Measurements from ENCODE around the gene GPATCH4. TPM values are rescaled to one million over a fixed set of nuclear protein-coding genes. Genes with fewer than 3 reads are reported as not detected.
"Not testable (repeated sequence)": the region's sequence is repeated elsewhere in the genome, so short reads cannot be mapped to it uniquely, and the experiment has no call there.

GPATCH4 gene
- total RNA-seq, 2 experiments from 2014 or later: 109 to 113 TPM

GRCh38 chr1:156608981-156609380 lies 7.7 kb upstream of the GPATCH4 start:
- CTCF ChIA-PET: interaction anchor here (0.7 to 1.8 kb wide), 22 partner anchors 8 to 223 kb away, joined by 3 to 19 read pairs (median 4); partner anchors contain the start of gene NAXE
- POLR2A ChIA-PET: interaction anchor here (0.6 kb wide), 1 partner anchor 120 kb away, joined by 3 read pairs; the partner anchor contains the start of gene ISG20L2

DNA sequence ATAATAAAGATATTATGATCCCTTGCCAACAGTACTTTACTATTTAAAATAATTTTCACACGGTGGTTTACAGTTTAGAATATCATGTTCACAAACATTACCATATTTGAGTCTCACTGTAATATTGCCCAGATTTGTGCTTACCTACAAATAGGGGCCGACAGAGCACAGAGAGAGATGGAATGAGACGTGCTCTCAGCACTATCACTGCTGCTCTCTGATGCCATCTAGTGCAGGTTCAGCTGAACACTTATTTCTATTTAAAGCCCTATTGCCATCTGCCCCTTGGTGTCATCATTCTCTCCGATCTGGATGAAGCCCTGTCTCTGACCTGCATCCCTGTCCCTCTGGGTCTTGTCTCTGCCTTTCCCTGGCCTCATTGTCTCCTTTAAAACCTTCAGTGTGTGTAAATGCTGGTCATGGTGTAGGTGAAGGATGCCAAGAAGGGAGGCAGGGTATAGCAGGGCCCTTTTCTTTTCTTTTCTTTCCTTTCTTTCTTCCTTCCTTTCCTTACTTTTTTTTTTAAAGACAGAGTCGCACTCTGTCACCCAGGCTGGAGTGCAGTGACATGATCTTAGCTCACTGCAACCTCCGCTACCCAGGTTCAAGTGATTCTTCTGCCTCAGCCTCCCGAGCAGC lies 6.9 kb upstream of the GPATCH4 start:
- ChIA-PET POLR2A (interaction anchor here (0.6 kb wide), 1 partner anchor 121 kb away, joined by 3 read pairs; the partner anchor contains the start of gene ISG20L2), CTCF (interaction anchor here (0.7 to 1.8 kb wide), 24 partner anchors 9 to 223 kb away, joined by 3 to 19 read pairs (median 4); partner anchors contain the start of gene NAXE)

DNA sequence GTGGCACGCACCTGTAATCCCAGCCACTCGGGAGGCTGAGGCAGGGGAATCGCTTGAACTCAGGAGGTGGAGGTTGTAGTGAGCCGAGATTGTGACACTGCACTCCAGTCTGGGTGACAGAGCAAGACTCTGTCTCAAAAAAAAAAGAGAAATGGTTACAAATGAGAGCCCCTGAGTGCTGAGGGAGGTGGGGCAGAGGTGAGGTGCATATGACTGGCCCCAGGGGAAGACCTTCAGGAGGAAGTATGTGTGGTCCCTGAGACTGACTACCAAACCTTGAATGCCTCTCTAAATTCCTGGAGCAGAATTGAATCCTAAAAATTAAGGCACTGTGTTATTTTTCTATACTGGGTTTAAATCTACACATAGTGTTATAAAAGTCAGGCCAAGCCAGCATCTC lies 6.1 kb upstream of the GPATCH4 start:
- CTCF ChIA-PET, POLR2A ChIA-PET: not testable (repeated sequence)

DNA sequence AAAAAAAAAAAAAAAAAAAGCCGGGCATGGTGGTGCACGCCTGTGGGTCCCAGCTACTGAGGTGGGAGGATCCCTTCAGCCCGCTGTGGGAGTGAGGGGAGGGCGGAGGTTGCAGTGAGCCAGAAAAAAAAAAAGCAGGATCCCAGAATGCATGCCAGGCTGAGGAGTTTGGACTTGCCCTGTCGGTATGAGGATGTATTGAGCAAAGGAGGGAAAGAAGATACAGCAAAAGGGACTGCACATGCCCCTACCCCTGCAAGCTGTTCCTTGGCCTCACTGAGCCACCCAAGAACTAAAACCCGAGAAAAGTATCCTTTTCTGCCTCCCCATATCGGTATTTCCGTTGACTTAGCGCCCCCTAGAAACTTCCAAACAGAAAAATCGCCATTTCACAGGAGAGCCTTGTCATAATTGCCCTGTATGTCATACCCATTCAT lies 1.3 kb upstream of the GPATCH4 start:
- ChIA-PET POLR2A (interaction anchor here (0.7 kb wide), 1 partner anchor 20 kb away, joined by 4 read pairs; no protein-coding TSS in a partner anchor), CTCF (interaction anchor here (1.0 to 4.1 kb wide), 7 partner anchors 9 to 197 kb away, joined by 3 to 17 read pairs (median 4); partner anchors contain the start of gene TTC24)

DNA sequence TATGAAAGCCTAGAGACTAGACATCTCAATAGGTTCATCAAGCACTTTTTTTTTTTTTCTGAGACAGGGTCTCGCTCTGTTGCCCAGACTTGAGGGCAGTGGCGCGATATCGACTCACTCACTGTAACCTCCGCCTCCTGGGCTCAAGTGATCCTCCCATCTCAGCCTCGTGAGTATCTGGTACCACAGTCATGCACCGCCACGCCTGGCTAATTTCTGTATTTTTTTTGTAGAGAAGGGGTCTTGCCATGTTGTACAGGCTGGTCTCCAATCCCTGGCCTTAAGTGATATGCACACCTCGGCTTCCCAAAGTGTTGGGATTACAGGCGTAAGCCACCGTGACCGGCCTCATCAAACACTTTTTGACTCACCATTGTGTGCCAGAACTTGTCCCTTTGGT lies 613 bp upstream of the GPATCH4 start:
- CTCF ChIA-PET: interaction anchor here (0.6 to 4.1 kb wide), 7 partner anchors 10 to 156 kb away, joined by 3 to 17 read pairs (median 4); partner anchors contain the start of gene NAXE
- POLR2A ChIA-PET: interaction anchor here (0.6 to 3.0 kb wide), 2 partner anchors 10 to 145 kb away, joined by 4 to 23 read pairs; partner anchors contain the start of gene NAXE

GRCh38 chr1:156600733-156601121 lies 552 bp downstream of the GPATCH4 start:
- POLR2A ChIA-PET: interaction anchor here (1.7 to 3.0 kb wide), 2 partner anchors 9 to 128 kb away, joined by 6 to 23 read pairs; partner anchors contain the start of genes ISG20L2, METTL25B and NAXE
- CTCF ChIA-PET: interaction anchor here (0.9 to 2.6 kb wide), 8 partner anchors 9 to 215 kb away, joined by 3 to 14 read pairs (median 5); partner anchors contain the start of gene NAXE

DNA sequence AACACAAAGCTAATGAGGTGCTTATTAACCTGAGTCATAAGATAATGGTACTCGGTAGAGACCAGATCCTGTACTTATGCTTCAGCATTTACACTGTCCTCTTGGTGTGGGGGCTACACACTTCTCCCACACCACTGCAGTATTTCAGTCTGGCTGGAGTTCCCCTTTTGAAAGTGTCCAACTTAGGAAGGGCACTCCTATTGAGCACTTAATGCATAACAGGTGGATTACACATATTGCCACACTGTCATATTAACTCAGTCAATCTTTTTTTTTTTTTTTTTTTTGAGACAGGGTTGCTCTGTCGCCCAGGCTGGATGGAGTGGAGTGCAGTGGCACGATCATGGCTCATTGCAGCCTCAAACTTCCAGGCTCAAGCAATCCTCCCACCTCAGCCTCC lies 1.5 kb downstream of the GPATCH4 start:
- POLR2A ChIA-PET: interaction anchor here (0.7 to 3.0 kb wide), 3 partner anchors 8 to 129 kb away, joined by 3 to 23 read pairs (median 6); partner anchors contain the start of genes ISG20L2, METTL25B and NAXE

DNA sequence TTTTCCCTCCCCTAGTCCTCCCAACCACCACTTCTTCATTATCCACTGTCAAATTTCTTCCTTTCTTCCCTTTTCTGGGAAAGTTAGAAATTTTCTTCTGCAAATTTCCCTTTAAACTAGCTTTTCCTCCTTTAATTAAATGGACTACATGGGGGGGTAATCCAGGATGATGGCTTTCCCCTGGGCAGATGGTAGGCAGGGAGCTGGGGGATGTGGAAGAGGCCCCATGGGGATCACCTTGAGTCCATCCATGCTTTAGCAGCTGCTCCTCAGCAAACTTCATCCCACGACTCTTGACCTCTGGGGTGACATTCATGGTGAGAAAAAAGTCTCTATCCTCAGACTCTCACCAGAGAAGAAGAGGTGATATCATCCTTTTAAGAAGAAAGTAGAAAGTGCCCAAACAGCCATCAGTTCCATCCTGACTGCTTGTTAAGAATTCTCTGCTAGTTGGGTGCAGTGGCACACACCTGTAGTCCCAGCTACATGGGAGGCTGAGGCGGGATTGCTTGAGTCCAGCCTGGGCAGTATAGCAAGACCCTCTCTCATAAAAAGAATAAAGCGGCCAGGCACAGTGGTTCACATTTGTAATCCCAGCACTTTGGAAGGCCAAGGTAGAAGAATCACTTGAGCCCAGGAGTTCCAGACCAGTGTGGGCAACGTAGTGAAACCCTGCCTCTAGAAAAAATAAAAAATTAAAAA lies 2.4 kb downstream of the GPATCH4 start:
- ChIA-PET CTCF (interaction anchor here (1.3 to 3.0 kb wide), 6 partner anchors 10 to 213 kb away, joined by 3 to 14 read pairs (median 6); no protein-coding TSS in a partner anchor), POLR2A (interaction anchor here (0.7 to 3.0 kb wide), 2 partner anchors 7 to 25 kb away, joined by 3 to 23 read pairs; partner anchors contain the start of gene NAXE)

More for the DNA sequence above, 1.5 kb downstream of the GPATCH4 start:
- CTCF ChIA-PET: interaction anchor here (0.7 to 3.0 kb wide), 12 partner anchors 8 to 289 kb away, joined by 3 to 14 read pairs (median 5); partner anchors contain the start of gene NAXE

- ChIA-PET CTCF (interaction anchor here (0.7 to 3.0 kb wide), 3 partner anchors 10 to 54 kb away, joined by 3 to 11 read pairs (median 5); no protein-coding TSS in a partner anchor), POLR2A (no interaction called here)
Observed at GRCh38 chr1:156598125-156598524, 3.2 kb downstream of the GPATCH4 start.

DNA sequence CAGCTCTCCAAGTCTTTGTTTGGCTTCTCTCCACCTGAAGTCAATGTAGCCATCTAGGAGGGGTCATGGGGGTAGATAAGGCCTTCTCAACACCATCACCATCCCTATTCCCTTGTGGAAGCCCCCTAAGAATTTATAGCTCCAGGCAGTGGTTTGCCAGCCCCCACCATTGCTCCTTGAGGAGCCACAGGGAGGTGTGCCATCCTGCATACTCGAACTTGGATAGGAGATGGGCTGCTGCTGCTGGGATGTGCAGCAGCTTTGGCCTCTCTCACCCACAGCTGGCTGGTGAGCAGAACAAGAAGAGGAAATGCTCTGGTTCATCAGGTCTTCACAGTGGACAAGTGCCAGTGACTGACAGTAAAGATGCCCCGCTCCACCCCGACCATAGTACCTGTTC lies 4.9 kb downstream of the GPATCH4 start:
- POLR2A ChIA-PET: interaction anchor here (0.6 kb wide), 1 partner anchor 78 kb away, joined by 3 read pairs; no protein-coding TSS in a partner anchor
- CTCF ChIA-PET: interaction anchor here (0.6 to 1.6 kb wide), 3 partner anchors 12 to 480 kb away, joined by 3 to 5 read pairs (median 3); no protein-coding TSS in a partner anchor

DNA sequence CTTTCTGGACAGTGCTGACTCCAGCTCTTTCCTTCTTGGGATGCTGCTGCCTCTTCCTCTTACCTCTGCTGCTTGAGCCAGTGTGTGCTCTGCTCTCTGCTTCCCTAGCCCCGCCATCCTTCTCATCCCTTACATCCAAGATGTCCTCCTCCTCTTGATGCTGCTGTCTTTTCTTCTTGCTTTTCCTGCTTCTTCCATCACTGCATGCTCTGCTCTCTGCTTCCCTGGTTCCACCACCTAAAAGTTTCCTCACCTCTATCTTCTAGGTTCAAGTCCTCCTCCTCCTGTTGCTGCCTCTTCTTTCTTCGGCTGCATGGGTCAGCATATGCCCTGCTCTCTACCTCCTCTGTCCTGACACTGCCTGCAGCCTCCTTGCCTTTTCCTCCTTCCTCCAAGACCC lies 6.3 kb downstream of the GPATCH4 start:
- ChIA-PET POLR2A (no interaction called here), CTCF (interaction anchor here (1.9 kb wide), 1 partner anchor 114 kb away, joined by 5 read pairs; no protein-coding TSS in a partner anchor)

DNA sequence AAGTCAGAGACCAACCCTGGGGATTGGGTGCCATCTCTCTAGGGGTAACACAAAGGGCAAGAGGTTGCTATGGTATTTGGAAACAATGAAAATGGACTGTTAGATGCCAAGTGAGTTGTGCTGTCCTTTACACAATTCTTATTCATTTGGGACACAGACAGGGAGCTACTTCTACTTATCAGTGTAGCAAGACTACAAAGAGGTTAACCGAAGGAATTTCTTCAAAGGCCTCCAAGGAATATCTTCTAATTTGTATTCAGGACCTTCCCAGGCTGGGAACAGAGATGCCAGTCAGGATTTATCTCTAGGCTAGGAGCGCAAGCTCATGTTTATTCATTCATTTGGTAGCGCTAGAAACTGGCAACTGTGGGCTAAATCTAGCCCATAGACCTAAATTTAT lies 7.1 kb downstream of the GPATCH4 start:
- CTCF ChIA-PET: interaction anchor here (0.6 to 4.8 kb wide), 7 partner anchors 9 to 148 kb away, joined by 3 to 18 read pairs (median 4); no protein-coding TSS in a partner anchor
- POLR2A ChIA-PET: no interaction called here

GRCh38 chr1:156593661-156593989 lies 7.7 kb downstream of the GPATCH4 start:
- ChIA-PET POLR2A (interaction anchor here (0.6 kb wide), 1 partner anchor 109 kb away, joined by 10 read pairs; no protein-coding TSS in a partner anchor), CTCF (interaction anchor here (1.2 to 4.8 kb wide), 5 partner anchors 10 to 148 kb away, joined by 3 to 18 read pairs (median 5); no protein-coding TSS in a partner anchor)

GRCh38 chr1:156592910-156593660 lies 8.2 kb downstream of the GPATCH4 start:
- POLR2A ChIA-PET: interaction anchor here (0.5 to 2.7 kb wide), 5 partner anchors 7 to 283 kb away, joined by 3 to 23 read pairs (median 10); partner anchors contain the start of genes GPATCH4 and MEF2D
- CTCF ChIA-PET: interaction anchor here (0.9 to 4.8 kb wide), 8 partner anchors 8 to 147 kb away, joined by 3 to 18 read pairs (median 4); partner anchors contain the start of gene GPATCH4

- ChIA-PET POLR2A (interaction anchor here (0.5 to 2.7 kb wide), 7 partner anchors 8 to 282 kb away, joined by 3 to 23 read pairs (median 4); partner anchors contain the start of genes GPATCH4 and MEF2D), CTCF (interaction anchor here (0.9 to 4.8 kb wide), 11 partner anchors 8 to 207 kb away, joined by 3 to 18 read pairs (median 4); partner anchors contain the start of gene GPATCH4)
Observed at GRCh38 chr1:156592158-156592909, 8.9 kb downstream of the GPATCH4 start.

- ChIA-PET CTCF (interaction anchor here (0.9 to 4.8 kb wide), 14 partner anchors 9 to 206 kb away, joined by 3 to 18 read pairs (median 3); partner anchors contain the start of gene GPATCH4), POLR2A (interaction anchor here (0.6 to 2.7 kb wide), 5 partner anchors 9 to 90 kb away, joined by 3 to 23 read pairs (median 8); partner anchors contain the start of genes GPATCH4 and MEF2D)
Observed at GRCh38 chr1:156591432-156592157, 9.7 kb downstream of the GPATCH4 start, which contains the start of gene NAXE. Gene NAXE (plus strand): TSS chr1:156591776. CDS start chr1:156591805, 29 bp downstream.
